ENCODE measurements around the gene MMP25.

- no peak for TF ChIP-seq CTCF (IDR thresholded peaks at IDR 0.05)
- TF ChIP-seq POLR2A (IDR thresholded peaks at IDR 0.05), result no peak
Observed at GRCh38 chr16:3085868-3086595, 39.7 kb downstream of the MMP25 start.
